ENCODE measurements around the gene ATG16L1. TPM values are rescaled to one million over a fixed set of nuclear protein-coding genes. Genes with fewer than 3 reads are reported as not detected.

The ATG16L1 gene
- polyA plus RNA-seq, 3 donors, result 22.2 to 23.6 (median 22.3) TPM

DNA sequence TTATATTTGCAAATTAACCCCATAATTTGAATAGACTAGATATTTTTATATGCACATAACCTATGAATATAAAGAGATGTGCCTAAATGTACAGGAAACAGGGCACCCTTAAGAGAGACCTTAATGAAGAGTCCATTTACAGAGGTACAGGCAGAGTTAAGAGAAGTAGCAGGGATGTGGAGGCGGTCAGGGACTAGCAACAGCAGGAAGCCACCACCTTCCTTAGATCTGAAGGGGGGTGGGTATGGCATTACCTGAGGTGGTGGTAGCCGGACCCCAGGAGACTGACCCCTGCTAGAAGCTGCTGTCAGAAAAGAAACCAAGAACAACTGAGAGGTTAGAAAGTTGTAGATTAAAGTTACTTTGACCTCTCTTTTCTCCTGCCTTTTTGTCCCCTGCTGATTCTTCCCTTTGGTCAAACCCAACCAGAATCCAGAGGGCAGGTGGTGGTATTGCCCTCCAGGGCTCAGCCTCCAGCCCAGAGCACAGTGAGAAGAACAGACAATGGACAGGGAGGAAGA, 24.9 kb upstream of the ATG16L1 start:
- DNase-seq (ENCODE audit: low read depth in 3 of 3, low spot score in 2 of 3), result no peak

DNA sequence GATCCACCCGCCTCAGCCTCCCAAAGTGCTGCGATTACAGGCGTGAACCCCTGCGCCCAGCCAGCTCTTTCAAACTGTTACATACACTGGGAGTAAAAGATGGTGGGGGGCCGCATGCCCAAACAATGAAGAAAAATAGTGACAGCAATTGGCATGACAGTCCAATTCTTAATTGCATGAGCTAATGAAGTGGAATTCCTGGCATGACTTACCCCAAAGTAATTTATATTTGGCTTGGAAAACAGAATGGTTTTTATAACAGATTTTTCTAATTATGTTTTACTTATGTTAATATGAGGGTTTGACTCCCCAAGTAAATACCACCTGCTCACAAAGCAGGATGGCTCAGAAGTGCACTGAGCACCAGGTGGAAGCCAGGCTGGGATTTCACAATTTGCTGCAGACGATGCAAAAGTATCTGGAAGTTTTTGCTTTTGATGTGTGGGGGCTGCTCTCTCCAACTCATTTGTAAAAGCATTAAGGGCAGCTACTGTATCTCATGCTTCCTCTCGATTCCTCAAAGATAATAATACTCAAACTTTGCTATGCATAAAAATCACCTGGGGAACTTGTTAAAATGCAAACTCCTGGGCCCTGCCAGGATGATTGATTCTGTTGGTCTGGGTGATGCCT, 24.0 kb upstream of the ATG16L1 start:
- DNase-seq (ENCODE audit: low read depth in 3 of 3, low spot score in 2 of 3), result no peak

DNA sequence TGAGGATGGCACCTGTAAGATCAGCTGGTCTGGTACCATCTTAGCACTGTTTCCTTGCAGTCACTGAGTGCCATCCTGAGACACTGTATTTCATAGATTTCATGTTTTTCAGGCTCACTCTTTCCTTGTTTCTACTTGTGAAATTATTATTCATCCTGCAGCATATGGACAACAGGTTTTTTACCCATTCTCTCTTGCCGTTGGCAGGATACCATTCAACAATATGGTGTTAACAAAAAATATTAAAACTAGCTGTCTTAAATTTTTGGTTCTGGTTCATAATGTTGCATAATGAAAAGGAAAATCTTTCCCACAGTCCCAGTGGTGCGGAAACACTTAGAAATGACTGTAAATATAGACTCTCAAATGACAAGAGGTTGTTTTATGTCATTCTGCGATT, 23.1 kb upstream of the ATG16L1 start:
- DNase-seq (ENCODE audit: low read depth in 3 of 3, low spot score in 2 of 3), result no peak

DNA sequence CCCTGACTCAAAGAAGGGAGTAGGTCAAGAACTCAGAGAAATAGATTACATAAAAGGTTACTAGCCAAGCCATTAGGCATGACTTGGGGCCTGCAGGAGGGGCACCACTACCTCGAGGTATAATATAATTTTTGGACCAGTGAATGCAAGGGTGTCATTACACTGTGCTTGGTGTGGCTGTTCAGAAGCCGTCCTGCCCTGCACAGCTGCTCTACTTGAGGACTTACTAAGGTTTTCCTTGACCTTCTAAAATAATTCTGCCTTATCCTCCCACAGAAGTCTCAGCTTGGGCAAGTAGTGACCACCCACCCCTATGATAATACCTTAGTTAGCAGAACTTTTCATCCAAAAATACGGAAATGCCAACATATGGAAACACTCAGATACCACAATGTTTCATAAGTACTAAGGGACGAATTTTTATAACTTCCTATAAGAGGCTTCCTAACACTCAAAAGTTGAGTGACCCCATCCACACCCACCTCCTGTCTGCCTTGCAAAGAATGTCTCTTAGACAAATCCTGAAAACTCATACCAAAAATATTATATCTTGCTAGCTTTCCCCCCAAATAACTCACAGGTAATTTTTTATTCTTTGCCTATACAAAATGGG, 17.7 kb upstream of the ATG16L1 start:
- no peak for DNase-seq (ENCODE audit: low read depth in 3 of 3, low spot score in 2 of 3)

DNA sequence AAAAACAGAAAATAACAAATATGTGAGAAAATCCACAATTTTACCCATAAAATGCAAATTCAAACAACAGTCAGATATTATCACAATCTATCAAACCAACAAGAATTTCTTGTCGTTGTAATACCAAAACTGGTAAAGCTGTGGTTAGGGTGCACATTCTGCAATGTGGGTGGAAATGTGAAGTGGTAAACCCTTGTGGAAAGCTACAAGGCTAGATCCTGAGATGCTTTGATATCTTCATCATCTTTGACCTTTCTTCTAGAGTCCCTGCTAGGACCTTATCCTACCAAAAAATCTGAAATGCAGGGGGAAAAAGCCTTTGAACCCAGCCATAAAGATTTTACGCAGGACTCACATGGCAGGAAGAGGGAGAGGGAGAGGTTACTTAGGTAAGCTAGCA, 17.2 kb upstream of the ATG16L1 start:
- DNase-seq (ENCODE audit: low read depth in 3 of 3, low spot score in 2 of 3), result no peak

DNA sequence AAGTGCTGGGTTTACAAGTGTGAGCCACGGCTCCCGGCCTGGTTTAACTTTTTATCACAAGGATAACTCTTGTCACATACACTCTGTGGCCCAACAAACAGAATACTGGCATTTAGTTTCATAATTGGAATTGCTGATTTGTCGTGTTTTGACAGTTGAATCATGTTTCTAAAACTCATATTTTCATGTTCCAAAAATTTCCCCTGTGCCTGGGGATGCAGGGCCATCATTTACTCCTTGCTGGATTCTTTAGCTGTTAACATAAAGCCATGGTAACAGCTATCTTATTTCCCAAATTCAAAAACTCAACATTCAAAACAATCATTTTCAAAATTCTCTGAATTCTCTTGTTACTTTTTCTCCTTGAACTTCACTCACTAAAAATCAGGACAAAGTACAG, 16.5 kb upstream of the ATG16L1 start:
- DNase-seq (ENCODE audit: low read depth in 3 of 3, low spot score in 2 of 3), result no peak

DNA sequence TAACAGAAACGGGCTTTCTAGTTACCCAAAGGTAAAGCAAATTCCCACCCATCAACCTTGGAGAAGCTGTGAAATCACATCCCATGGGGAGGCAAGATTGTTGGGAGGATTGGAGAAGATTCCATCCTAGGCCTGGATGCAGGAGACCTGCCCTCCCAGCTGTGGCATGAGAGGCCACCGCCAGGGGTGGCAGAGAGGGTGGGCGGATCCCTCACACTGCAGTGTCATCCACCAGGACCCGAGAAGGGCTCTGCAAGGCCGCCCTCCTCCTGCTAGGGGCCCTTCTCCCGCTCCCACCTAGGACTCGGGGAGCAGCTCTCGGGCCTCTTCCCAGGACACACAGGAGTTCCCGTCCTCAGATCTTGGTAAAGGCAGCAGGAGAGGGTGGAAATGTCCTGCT, 15.5 kb upstream of the ATG16L1 start:
- DNase-seq (ENCODE audit: low read depth in 3 of 3, low spot score in 2 of 3), result no peak

DNA sequence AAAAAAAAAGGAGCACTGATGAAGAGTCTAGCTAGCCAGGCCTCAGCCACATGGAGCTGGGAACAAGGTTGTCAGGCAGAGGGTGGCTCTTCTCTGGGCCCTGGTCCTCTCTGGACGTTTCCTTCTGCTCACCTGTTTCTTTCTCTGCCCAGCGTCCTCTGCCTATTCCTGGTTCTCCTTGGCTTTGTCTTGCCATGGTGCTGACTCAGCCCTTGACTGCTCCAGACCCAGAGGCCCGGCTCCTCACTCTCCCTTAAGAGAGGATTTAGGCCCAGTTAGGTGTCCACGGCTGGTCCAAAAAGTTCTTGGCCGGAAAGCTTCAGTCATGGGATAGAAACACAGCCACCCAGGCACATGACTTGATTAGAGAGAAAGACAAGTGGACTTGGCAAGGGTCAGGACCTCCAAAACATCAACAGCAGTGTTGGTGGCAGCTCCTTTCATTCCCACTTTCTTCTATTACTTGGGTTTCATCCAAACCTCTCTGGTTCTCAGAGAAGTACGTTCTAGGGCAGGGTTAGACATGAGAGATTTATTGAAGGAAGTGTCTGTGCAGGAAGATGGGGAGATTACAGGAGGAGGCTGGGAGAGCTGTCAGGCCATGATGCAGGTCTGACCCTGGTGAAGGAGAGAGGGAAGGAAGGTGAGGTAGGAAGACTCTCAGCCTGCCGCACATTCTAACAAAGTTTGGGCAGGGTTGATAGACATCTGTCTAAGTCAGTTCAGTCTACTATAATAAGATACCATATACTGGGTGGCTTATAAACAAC, 14.5 kb upstream of the ATG16L1 start:
- no peak for DNase-seq (ENCODE audit: low read depth in 3 of 3, low spot score in 2 of 3)

DNA sequence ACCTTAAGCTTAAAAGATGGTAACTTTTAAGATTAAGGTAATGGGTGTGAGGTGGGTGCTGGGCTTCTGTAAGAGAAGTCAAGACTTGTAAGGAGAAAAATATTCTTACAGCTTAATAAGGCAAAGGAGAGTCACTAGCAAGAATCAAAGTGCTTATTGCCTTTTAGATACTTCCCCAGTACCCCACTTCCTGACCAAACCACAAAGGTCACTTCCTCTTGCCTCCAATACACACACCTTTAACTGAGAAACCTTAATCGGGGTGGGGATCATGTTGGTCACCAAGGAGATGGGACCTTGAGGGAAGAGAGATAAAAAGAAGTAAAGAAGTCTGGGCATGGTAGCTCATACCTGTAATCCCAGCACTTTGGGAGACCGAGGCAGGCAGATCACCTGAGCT, 10.6 kb upstream of the ATG16L1 start:
- DNase-seq (ENCODE audit: low read depth in 3 of 3, low spot score in 2 of 3), result no peak

DNA sequence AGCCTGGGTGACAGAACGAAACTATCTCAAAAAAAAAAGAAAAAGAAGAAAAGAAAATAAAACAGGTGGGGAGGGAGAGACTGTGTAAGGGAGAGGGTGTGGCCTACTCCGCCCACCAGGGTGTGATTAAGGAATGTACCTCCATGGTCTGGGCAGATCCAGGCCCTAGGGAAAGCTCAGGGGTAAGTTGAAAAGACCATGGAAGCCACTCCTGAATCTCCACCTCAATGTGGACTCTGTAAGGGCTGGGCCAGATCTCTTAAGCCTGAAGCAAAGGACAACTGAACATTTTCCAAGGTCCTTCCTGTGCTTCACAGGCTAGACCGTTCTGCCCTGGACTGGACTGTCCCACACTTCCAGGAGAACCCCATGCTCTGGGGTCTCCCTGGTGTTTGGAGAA, 9.7 kb upstream of the ATG16L1 start:
- DNase-seq (ENCODE audit: low read depth in 3 of 3, low spot score in 2 of 3), result no peak

DNA sequence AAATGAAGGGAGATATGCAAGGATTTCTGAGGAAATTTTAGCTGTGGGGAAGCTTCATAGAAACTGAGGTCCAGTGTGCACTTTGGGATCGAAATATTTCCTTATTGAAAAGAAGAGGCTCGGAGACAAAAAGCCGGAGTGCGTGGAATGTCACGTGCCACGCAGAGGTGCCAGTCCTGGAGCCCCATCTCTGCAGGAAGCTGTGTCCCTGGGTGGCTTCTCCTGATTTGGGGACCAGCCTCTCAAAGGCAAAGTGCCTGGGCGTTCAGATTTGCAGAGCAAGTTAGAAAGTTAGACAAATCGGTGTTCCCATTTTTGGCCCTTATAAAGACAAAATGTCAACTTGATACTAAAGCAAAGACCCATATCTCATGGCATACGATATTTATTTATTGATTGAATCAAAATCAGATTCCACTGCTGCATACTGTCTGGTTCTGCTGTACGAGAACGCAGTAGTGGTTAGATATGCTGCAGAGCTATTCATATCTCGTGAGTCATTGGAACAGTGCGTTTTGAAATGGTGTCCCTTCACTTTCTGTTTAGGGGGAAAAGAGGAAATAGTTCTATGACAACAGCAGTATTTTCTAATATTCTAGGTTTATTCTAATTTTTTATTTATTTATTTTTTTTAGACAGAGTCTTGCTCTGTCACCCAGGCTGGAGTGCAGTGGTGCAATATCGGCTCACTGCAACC, 9.1 kb upstream of the ATG16L1 start:
- no peak for DNase-seq (ENCODE audit: low read depth in 3 of 3, low spot score in 2 of 3)

DNA sequence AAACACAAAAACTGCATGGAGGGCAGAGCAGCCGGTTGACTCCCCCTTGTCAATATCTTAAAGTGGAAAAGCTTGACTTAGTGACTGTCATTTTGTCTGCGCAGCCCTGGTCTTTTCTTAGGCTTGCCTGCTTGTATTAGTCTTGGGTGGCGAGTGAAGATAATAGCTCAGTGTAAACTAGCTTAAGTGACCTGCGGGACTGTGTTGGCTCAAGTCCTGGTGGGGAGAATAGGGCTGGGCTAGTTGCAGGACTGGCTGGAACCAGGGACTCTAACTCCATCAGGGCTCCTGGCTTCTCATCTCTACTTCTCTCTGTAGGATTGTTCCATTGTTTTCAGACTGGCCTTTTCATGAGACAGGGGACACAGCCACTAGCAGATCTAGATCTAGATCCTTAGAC, 8.1 kb upstream of the ATG16L1 start:
- no peak for DNase-seq (ENCODE audit: low read depth in 3 of 3, low spot score in 2 of 3)

DNA sequence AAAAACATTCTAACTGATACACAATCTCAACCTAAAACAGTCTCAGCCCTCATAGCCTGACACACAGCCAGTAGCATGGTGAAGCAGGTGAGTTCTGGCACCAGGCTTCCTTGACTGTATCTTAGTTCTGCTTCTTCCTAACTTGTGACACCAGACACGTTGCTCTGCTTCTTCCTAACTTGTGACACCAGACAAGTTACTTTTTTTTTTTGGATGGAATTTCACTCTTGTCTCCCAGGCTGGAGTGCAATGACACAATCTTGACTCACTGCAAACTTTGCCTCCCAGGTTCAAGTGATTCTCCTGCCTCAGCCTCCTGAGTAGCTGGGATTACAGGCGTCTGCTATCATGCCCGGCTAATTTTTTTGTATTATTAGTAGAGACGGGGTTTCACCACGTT, 6.7 kb upstream of the ATG16L1 start:
- no peak for DNase-seq (ENCODE audit: low read depth in 3 of 3, low spot score in 2 of 3)

DNA sequence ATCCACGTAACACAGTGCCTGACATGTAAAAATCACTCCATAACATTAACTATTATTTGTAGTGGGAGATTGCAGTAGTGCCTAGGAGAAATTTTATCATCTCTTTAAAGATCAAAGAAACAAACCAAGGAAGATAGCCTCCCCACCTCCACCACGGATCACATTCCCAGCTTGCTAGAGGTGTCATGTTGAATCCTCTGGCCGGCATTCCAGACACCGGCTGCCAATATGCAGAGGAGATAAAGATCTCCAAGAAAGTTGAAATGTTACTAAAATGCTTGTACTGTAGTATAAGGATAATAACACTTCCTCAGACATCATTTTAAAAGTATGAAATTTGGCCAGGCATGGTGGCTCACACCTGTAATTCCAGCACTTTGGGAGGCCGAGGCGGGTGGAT, 6.1 kb upstream of the ATG16L1 start:
- no peak for DNase-seq (ENCODE audit: low read depth in 3 of 3, low spot score in 2 of 3)

DNA sequence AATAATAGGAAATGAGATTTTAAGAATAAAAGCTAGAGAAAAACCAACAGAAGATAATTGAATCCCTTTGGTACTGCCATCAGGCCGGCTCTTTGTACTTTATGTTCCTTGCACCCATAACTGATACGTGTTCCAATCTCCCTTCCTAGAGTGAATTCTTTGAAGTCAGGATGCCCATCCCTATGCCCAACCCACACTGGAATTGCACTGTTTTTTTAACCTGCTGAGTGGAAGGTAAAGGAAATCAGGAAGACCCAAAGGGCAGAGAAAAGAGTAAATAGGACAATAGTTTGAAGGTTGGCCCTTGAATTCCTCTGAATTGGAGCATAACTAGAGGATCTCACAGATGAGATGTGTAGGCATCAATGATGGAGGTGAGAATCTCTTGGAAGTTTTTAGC, 4.4 kb upstream of the ATG16L1 start:
- DNase-seq (ENCODE audit: low read depth in 3 of 3, low spot score in 2 of 3), result no peak

DNA sequence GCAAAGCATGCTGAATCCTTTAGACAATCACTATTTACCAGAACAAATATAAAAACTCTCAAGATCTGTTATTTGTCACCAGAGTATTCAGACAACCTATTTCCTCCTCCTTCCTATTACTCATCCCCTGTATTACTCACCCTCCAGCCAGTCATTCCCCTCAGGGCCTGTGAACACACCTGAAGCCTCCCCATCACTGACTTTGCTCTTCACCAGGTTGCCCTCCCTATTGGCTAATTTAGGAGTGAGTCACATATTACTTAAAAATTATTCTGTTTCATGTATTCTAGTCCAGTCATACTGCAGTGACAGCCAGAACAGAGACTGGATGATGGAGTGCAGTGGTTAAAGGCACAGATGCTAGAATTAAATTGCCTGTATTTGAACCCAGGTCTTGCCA, 3.7 kb upstream of the ATG16L1 start:
- DNase-seq (ENCODE audit: low read depth in 3 of 3, low spot score in 2 of 3), result no peak

DNA sequence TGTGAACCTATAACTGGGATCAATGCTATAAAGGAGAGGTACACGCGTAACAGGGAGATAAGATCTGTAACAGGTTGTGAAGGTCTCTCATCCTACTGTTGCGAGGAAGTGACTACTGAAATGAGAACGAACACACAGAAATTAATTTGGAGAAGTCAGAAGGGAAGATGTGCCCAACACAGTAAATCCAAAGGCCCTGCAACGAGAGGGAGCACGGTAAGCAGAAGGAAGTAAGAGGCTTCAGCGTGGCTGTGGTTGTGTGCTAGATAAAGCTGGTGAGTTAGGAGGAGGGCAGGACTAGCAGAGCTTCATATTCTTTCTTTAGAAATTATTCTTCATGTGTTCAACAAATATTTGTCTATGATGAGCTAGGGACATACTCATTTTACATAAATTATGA, 2.5 kb upstream of the ATG16L1 start:
- no peak for DNase-seq (ENCODE audit: low read depth in 3 of 3, low spot score in 2 of 3)

DNA sequence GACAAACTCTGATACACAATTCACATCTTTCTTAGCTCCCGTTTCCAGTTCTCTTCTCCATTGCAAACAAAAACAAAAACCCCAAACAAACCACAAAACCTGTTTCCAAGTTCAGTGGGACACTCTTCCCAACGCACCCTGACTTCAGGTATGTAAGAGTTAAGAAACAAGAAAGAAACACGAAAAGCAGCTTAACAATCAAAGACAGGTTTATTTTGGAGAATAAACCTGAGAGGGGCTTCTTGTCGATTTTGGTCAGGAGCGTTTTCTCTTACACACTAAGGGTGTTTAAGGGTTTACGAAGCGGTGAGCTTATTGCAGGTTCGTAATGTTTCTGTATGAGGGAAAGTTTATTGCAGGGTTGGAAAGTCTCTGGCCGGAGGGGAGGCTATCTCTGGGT, 905 bp upstream of the ATG16L1 start:
- no peak for DNase-seq (ENCODE audit: low read depth in 3 of 3, low spot score in 2 of 3)

DNA sequence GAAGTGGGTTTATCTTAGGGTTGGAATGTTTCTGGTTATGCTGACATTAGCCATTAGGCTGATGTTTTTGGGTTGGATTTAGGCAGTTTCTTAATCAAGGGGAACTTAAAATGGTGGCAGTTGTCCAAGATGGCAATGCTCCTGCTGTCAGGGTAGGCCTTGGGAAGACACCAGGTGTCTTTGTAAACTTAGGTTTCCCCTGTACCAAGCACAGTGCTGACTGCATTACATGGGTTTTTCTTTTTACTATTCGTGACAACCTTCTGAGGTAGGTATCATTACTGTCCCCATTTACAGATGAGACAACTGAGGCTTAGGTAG, 528 bp upstream of the ATG16L1 start:
- no peak for DNase-seq (ENCODE audit: low read depth in 3 of 3, low spot score in 2 of 3)

DNA sequence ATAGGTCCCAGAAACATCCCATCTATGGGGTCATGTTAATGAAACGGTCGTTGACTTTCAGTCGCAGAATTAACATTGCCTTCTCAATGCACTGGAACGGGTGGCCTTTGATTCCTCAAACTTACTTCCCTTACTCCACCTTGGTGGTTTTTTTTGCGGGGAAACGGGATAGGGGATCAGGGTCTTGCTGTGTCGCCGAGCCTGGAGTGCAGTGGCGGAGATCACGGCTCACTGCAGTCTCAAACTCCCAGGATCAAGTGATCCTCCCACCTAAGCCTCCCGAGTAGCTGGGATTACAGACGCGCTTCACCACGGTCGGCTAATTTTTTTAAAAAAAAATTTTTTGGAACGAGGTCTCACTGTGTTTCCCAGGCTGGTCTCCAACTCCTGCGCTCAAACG, 754 bp downstream of the ATG16L1 start:
- DNase-seq (ENCODE audit: low read depth in 3 of 3, low spot score in 2 of 3), result peak in 1 of 3 donors; percentile 3

DNA sequence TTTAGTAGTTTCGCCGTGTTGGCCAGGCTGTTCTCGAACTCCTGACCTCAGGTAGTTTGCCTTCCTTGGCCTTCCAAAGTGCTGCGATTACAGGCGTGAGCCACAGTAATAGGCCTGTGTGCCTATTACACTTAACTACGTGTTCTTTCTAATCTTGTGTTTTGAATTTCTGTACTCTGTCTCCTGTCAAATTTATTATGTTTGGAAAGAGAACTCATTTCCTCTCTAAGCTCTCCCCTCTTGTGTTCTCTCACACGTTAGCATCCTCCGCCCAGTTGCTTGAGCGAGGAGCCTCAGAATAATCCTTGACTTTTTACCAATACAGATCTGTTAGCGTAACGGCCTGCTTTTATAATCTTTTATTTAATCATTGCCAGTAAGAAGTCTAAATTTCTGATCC, 3.7 kb downstream of the ATG16L1 start:
- DNase-seq (ENCODE audit: low read depth in 3 of 3, low spot score in 2 of 3), result no peak

DNA sequence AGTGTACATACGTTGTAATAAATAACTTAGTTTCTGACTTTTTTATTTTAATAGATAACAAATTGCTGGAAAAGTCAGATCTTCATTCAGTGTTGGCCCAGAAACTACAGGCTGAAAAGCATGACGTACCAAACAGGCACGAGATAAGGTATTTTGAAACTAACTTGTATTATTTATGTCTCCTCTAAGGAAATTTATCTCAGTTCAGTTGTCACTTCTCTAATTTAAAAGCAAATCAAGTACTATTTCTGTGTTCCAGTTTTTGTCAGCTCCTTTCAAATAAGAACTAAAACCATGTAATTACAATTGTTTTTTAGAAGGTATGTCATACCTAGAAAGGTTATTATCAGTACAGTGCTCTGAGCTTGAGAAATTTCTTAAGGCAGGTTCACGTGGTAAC, 4.6 kb downstream of the ATG16L1 start:
- no peak for DNase-seq (ENCODE audit: low read depth in 3 of 3, low spot score in 2 of 3)

Measured in right renal cortex interstitium (tissue), 3 donors.